Endodermal cell (in vitro differentiated cells): ENCODE results near the gene COG5. TPM values are rescaled to one million over a fixed set of nuclear protein-coding genes. Genes with fewer than 3 reads are reported as not detected.
A peak's percentile ranks its signal among the peaks of the same experiment; 100 is the strongest.

Experiments
- DNase-seq: peaks from one replicate; pipeline ENCODE4 v3.0.0-alpha.2; 2017
- H3K27ac ChIP-seq: 2 replicates; pipeline ENCODE4 v1.5.1; 2013; ENCODE audit warnings: mild to moderate bottlenecking, low read depth, low read length, moderate library complexity
- H3K27me3 ChIP-seq: 2 replicates; pipeline ENCODE4 v1.6.1; 2013; ENCODE audit warnings: mild to moderate bottlenecking, low read length, moderate library complexity; ENCODE audit not compliant: insufficient read depth, control insufficient read depth, poor library complexity, severe bottlenecking
- H3K36me3 ChIP-seq: 2 replicates; pipeline ENCODE4 v1.7.0; 2013; ENCODE audit warnings: mild to moderate bottlenecking, low read length, moderate library complexity; ENCODE audit not compliant: control insufficient read depth, insufficient read depth
- H3K4me1 ChIP-seq: one replicate; pipeline ENCODE4 v1.7.0; 2013; ENCODE audit warnings: low read length; ENCODE audit not compliant: control insufficient read depth, insufficient read depth
- H3K4me3 ChIP-seq: 2 replicates; pipeline ENCODE4 v1.5.1; 2013; ENCODE audit warnings: mild to moderate bottlenecking, low read length, moderate library complexity
- H3K9ac ChIP-seq: 2 replicates; pipeline ENCODE4 v1.6.1; 2013; ENCODE audit warnings: mild to moderate bottlenecking, low read length, moderate library complexity; ENCODE audit not compliant: poor library complexity, severe bottlenecking; ENCODE audit errors: extremely low read depth
- H3K9me3 ChIP-seq: 2 replicates; pipeline ENCODE4 v1.6.1; 2013; ENCODE audit warnings: mild to moderate bottlenecking, low read length, moderate library complexity; ENCODE audit not compliant: control insufficient read depth
- H3K27ac Mint-ChIP-seq: 2 replicates; pipeline ENCODE4 v1.8.0; 2020; ENCODE audit warnings: mixed read lengths
- H3K27me3 Mint-ChIP-seq: 2 replicates; pipeline ENCODE4 v1.8.0; 2021; ENCODE audit warnings: mild to moderate bottlenecking, mixed read lengths; ENCODE audit not compliant: insufficient read depth
- H3K36me3 Mint-ChIP-seq: 2 replicates; pipeline ENCODE4 v1.8.0; 2020; ENCODE audit warnings: low read depth, mixed read lengths
- H3K4me1 Mint-ChIP-seq: 2 replicates; pipeline ENCODE4 v1.8.0; 2020; ENCODE audit warnings: mixed read lengths
- H3K4me3 Mint-ChIP-seq: 2 replicates; pipeline ENCODE4 v1.8.0; 2020; ENCODE audit warnings: mild to moderate bottlenecking, moderate library complexity, mixed read lengths
- H3K9me3 Mint-ChIP-seq: 2 replicates; pipeline ENCODE4 v1.8.0; 2020; ENCODE audit warnings: mild to moderate bottlenecking, mixed read lengths
- CTCF ChIP-seq: fragments of 200-600 bp; sonication (generic); conservative IDR thresholded peaks from 2 replicates; pipeline ENCODE4 v1.5.0; 2021; ENCODE audit warnings: antibody characterized with exemption, mild to moderate bottlenecking
- WGBS, 2 experiments: methylation state at CpG; one replicate each; pipeline versions ENCODE4 v1.1.5 to v1.1.7; 2013; ENCODE audit warnings: missing lambda C conversion rate in 2 of 2, mixed read lengths in 1 of 2; ENCODE audit not compliant: insufficient coverage in 1 of 2, insufficient read length in 1 of 2; 5-methylcytosine and 5-hydroxymethylcytosine counted together
- total RNA-seq, 2 donors: library from RNA; stranded (reverse); fragmentation: NEBNext Ultra II Directional in 1 of 2; extraction: Animal tissue kit (Norgen Biotek cat#: 25700) in 1 of 2; gene quantifications; 2 replicates in 1 of 2; 3 replicates in 1 of 2; pipeline ENCODE4 v1.2.1, GENCODE V29; 2021

The COG5 gene
- total RNA-seq, 2 donors from 2014 or later, result 25.5 to 34.7 TPM

- Histone ChIP-seq H3K4me1 (peaks cover 9% of the 10 kb centered on the region), H3K4me3 (no peak overlapping the region), H3K27me3 (no peaks in the 10 kb centered on the region), H3K9ac (peak overlapping the region; percentile 31), H3K36me3 (peaks cover 4% of the 10 kb centered on the region), H3K9me3 (peaks cover 8% of the 10 kb centered on the region), H3K27ac (no peak overlapping the region)
- no peaks in the 10 kb centered on the region for H3K27me3 Mint-ChIP-seq
- H3K27ac Mint-ChIP-seq, result peak overlapping the region; percentile 87
- DNase-seq, result no peak
- H3K4me1 Mint-ChIP-seq, result peaks cover 26% of the 10 kb centered on the region
- H3K36me3 Mint-ChIP-seq, result peaks cover 8% of the 10 kb centered on the region
- H3K4me3 Mint-ChIP-seq, result no peak overlapping the region
- WGBS, 2 experiments, result 37 to 67% methylated on average over 2 to 4 of the region's 4 CpGs
- no peak for TF ChIP-seq CTCF
- no peaks in the 10 kb centered on the region for H3K9me3 Mint-ChIP-seq
Measured at GRCh38 chr7:107404740-107405537, 158.8 kb downstream of the COG5 start.

GRCh38 chr7:107398161-107398560, 165.6 kb downstream of the COG5 start:
- DNase-seq, result no peak
- Mint-ChIP-seq H3K4me1 (peaks cover 11% of the 10 kb centered on the region), H3K36me3 (peaks cover 16% of the 10 kb centered on the region), H3K9me3 (peaks cover 8% of the 10 kb centered on the region), H3K27ac (no peak overlapping the region), H3K4me3 (no peak overlapping the region), H3K27me3 (no peaks in the 10 kb centered on the region)
- no peak for TF ChIP-seq CTCF
- WGBS, 2 experiments, result 87 to 94% methylated on average over 8 to 9 of the region's 9 CpGs
- Histone ChIP-seq H3K9me3 (peaks cover 17% of the 10 kb centered on the region), H3K36me3 (peaks cover 4% of the 10 kb centered on the region), H3K27ac (no peak overlapping the region), H3K9ac (no peak overlapping the region), H3K4me3 (no peak overlapping the region), H3K4me1 (peaks cover 8% of the 10 kb centered on the region), H3K27me3 (no peaks in the 10 kb centered on the region)

- no peaks in the 10 kb centered on the region for H3K27me3 Mint-ChIP-seq
- no peak overlapping the region for H3K4me3 ChIP-seq
- H3K9ac ChIP-seq, result no peak overlapping the region
Measured at GRCh38 chr7:107396990-107397389, 166.7 kb downstream of the COG5 start.

More at GRCh38 chr7:107396990-107397389, 166.7 kb downstream of the COG5 start:
- no peak overlapping the region for H3K27ac ChIP-seq
- H3K36me3 ChIP-seq, result peaks cover 4% of the 10 kb centered on the region
- DNase-seq, result no peak
- H3K9me3 ChIP-seq, result peaks cover 13% of the 10 kb centered on the region
- TF ChIP-seq CTCF, result no peak
- Mint-ChIP-seq H3K4me1 (peaks cover 5% of the 10 kb centered on the region), H3K36me3 (peaks cover 13% of the 10 kb centered on the region), H3K4me3 (no peak overlapping the region), H3K27ac (no peak overlapping the region), H3K9me3 (peaks cover 8% of the 10 kb centered on the region)
- peaks cover 8% of the 10 kb centered on the region for H3K4me1 ChIP-seq
- no peaks in the 10 kb centered on the region for H3K27me3 ChIP-seq
- WGBS, 2 experiments, result 94 to 100% methylated on average over 1 to 2 of the region's 2 CpGs
